HEK293 (cell line): ENCODE results near the gene NET1.

ENCODE experiments used
- GFI1B ChIP-seq: fragments of 450-650 bp; formaldehyde crosslinking; IDR thresholded peaks from 2 replicates; pipeline ENCODE4 v1.5.1; 2016; ENCODE audit warnings: missing biosample characterization, missing genetic modification characterization
- MYNN ChIP-seq: fragments of 450-650 bp; formaldehyde crosslinking; IDR thresholded peaks from 2 replicates; pipeline ENCODE4 v1.5.1; 2016; ENCODE audit warnings: missing biosample characterization, missing genetic modification characterization, borderline replicate concordance
- MZF1 ChIP-seq: fragments of 450-650 bp; formaldehyde crosslinking; IDR thresholded peaks from 2 replicates; pipeline ENCODE4 v1.5.1; 2017; ENCODE audit warnings: missing biosample characterization, missing genetic modification characterization, borderline replicate concordance
- PATZ1 ChIP-seq: fragments of 450-650 bp; formaldehyde crosslinking; IDR thresholded peaks from 2 replicates; pipeline ENCODE4 v1.5.1; 2016; ENCODE audit warnings: missing biosample characterization, missing genetic modification characterization
- PRDM4 ChIP-seq: fragments of 450-650 bp; formaldehyde crosslinking; IDR thresholded peaks from 2 replicates; pipeline ENCODE4 v1.5.1; 2017; ENCODE audit warnings: missing biosample characterization, missing genetic modification characterization
- TSHZ1 ChIP-seq: fragments of 450-650 bp; formaldehyde crosslinking; IDR thresholded peaks from 2 replicates; pipeline ENCODE4 v1.5.1; 2016; ENCODE audit warnings: missing biosample characterization, missing genetic modification characterization, borderline replicate concordance
- YY2 ChIP-seq: fragments of 450-650 bp; formaldehyde crosslinking; IDR thresholded peaks from 2 replicates; pipeline ENCODE4 v1.5.1; 2016; ENCODE audit warnings: missing biosample characterization, missing genetic modification characterization
- ZBTB26 ChIP-seq: fragments of 450-650 bp; formaldehyde crosslinking; optimal IDR thresholded peaks from 2 replicates; pipeline ENCODE3; 2016; ENCODE audit warnings: missing biosample characterization, mild to moderate bottlenecking, missing genetic modification characterization
- ZFP37 ChIP-seq: fragments of 450-650 bp; formaldehyde crosslinking; IDR thresholded peaks from 2 replicates; pipeline ENCODE4 v1.5.1; 2016; ENCODE audit warnings: missing biosample characterization, missing genetic modification characterization
- ZNF184 ChIP-seq: fragments of 450-650 bp; IDR thresholded peaks from 2 replicates; pipeline ENCODE4 v1.5.1; 2018; ENCODE audit warnings: missing biosample characterization, mild to moderate bottlenecking, missing genetic modification characterization
- ZNF24 ChIP-seq: fragments of 450-650 bp; formaldehyde crosslinking; IDR thresholded peaks from 2 replicates; pipeline ENCODE4 v1.5.1; 2016; ENCODE audit warnings: missing biosample characterization, missing genetic modification characterization
- ZNF37A ChIP-seq: fragments of 450-650 bp; IDR thresholded peaks from 2 replicates; pipeline ENCODE4 v1.5.1; 2018; ENCODE audit warnings: missing biosample characterization, missing genetic modification characterization
- ZNF398 ChIP-seq: fragments of 450-650 bp; formaldehyde crosslinking; IDR thresholded peaks from 2 replicates; pipeline ENCODE4 v1.5.1; 2017; ENCODE audit warnings: missing biosample characterization, missing genetic modification characterization
- ZNF404 ChIP-seq: fragments of 450-650 bp; formaldehyde crosslinking; IDR thresholded peaks from 2 replicates; pipeline ENCODE4 v1.5.1; 2017; ENCODE audit warnings: missing biosample characterization, missing genetic modification characterization
- ZNF514 ChIP-seq: fragments of 450-650 bp; formaldehyde crosslinking; IDR thresholded peaks from 2 replicates; pipeline ENCODE4 v1.5.1; 2016; ENCODE audit warnings: missing biosample characterization, missing genetic modification characterization
- ZNF529 ChIP-seq: fragments of 450-650 bp; formaldehyde crosslinking; IDR thresholded peaks from 2 replicates; pipeline ENCODE4 v1.5.1; 2017; ENCODE audit warnings: missing genetic modification characterization, missing biosample characterization; ENCODE audit not compliant: insufficient replicate concordance
- ZNF558 ChIP-seq: fragments of 450-650 bp; formaldehyde crosslinking; IDR thresholded peaks from 2 replicates; pipeline ENCODE4 v1.5.1; 2016; ENCODE audit warnings: missing biosample characterization, missing genetic modification characterization
- ZNF830 ChIP-seq: fragments of 450-650 bp; IDR thresholded peaks from 2 replicates; pipeline ENCODE4 v1.5.0; 2018; ENCODE audit warnings: missing biosample characterization, missing genetic modification characterization, low read depth, mild to moderate bottlenecking, moderate library complexity
- ZNF843 ChIP-seq: fragments of 450-650 bp; formaldehyde crosslinking; IDR thresholded peaks from 2 replicates; pipeline ENCODE4 v1.5.1; 2016; ENCODE audit warnings: missing biosample characterization, missing genetic modification characterization
- TF ChIP-seq, protein P1 (sequence below): fragments of 450-650 bp; formaldehyde crosslinking; IDR thresholded peaks from 2 replicates; pipeline ENCODE4 v1.5.1; 2016; ENCODE audit warnings: missing biosample characterization, missing genetic modification characterization
- TF ChIP-seq, protein P2 (sequence below): fragments of 450-650 bp; formaldehyde crosslinking; IDR thresholded peaks from 2 replicates; pipeline ENCODE4 v1.5.1; 2016; ENCODE audit warnings: missing biosample characterization, missing genetic modification characterization
- TF ChIP-seq, protein P3 (sequence below): fragments of 450-650 bp; formaldehyde crosslinking; IDR thresholded peaks from 2 replicates; pipeline ENCODE4 v1.5.1; 2016; ENCODE audit warnings: missing biosample characterization, missing genetic modification characterization

NET1 gene

DNA sequence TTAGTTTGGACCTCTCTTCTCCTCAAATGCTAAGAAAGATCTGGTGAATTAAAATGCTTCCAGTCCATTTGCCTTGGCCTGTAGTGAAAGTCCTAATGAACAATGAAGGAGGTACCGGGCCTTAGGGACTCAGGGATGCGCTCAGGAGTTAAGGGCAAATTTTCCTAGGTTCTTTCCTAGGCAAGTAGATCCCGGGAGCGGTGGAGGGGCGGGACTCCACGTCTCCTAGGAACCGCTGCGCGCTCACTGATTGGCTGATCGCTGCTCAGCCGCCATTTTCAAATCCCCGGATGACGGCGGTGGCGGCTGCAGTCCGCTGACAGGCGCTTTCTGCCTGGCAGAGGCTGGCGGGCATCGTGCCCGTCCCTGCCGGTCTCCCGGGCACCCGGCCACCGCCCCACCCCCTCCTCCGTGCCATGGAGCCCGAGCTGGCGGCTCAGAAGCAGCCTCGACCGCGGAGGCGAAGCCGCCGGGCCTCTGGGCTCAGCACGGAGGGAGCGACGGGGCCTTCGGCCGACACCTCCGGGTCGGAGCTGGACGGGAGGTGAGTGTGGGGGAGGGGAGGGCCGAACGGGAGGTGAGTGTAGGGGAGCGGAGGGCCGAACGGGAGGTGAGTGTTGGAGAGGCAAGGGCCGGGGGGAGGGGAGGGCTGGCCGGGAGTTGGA lies at the start of gene NET1 (continued):
- peak; percentile 82 for TF ChIP-seq ZNF398 (tag by site-specific recombination)
- TF ChIP-seq PATZ1 (tag by site-specific recombination): peak; percentile 60; the same call in 1 of the 2 replicates
- TF ChIP-seq, protein P1, sequence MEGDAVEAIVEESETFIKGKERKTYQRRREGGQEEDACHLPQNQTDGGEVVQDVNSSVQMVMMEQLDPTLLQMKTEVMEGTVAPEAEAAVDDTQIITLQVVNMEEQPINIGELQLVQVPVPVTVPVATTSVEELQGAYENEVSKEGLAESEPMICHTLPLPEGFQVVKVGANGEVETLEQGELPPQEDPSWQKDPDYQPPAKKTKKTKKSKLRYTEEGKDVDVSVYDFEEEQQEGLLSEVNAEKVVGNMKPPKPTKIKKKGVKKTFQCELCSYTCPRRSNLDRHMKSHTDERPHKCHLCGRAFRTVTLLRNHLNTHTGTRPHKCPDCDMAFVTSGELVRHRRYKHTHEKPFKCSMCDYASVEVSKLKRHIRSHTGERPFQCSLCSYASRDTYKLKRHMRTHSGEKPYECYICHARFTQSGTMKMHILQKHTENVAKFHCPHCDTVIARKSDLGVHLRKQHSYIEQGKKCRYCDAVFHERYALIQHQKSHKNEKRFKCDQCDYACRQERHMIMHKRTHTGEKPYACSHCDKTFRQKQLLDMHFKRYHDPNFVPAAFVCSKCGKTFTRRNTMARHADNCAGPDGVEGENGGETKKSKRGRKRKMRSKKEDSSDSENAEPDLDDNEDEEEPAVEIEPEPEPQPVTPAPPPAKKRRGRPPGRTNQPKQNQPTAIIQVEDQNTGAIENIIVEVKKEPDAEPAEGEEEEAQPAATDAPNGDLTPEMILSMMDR (tag by site-specific recombination): no peak
- no peak for TF ChIP-seq MYNN
- TF ChIP-seq ZNF843 (tag by site-specific recombination): peak; percentile 46; the same call in 1 of the 2 replicates
- TF ChIP-seq ZNF404: no peak
- TF ChIP-seq MZF1: 0 out of 2 replicates have a peak, but pooled peaks have one; percentile 26
- TF ChIP-seq ZBTB26 (tag by site-specific recombination): peak; percentile 50
- TF ChIP-seq ZNF37A: no peak
- 0 out of 2 replicates have a peak, but pooled peaks have one; percentile 24 for TF ChIP-seq PRDM4
- TF ChIP-seq ZNF529 (tag by site-specific recombination): no peak
- TF ChIP-seq YY2 (tag by site-specific recombination): peak; percentile 67
- no peak for TF ChIP-seq ZNF514 (tag by site-specific recombination)
- TF ChIP-seq ZNF24 (tag by site-specific recombination): peak; percentile 20; the same call in 1 of the 2 replicates
- TF ChIP-seq, protein P2, sequence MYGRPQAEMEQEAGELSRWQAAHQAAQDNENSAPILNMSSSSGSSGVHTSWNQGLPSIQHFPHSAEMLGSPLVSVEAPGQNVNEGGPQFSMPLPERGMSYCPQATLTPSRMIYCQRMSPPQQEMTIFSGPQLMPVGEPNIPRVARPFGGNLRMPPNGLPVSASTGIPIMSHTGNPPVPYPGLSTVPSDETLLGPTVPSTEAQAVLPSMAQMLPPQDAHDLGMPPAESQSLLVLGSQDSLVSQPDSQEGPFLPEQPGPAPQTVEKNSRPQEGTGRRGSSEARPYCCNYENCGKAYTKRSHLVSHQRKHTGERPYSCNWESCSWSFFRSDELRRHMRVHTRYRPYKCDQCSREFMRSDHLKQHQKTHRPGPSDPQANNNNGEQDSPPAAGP (tag by site-specific recombination): peak; percentile 66
- no peak for TF ChIP-seq GFI1B (tag by site-specific recombination)
- TF ChIP-seq ZFP37: peak; percentile 86
- TF ChIP-seq TSHZ1 (tag by site-specific recombination): no peak
- TF ChIP-seq ZNF184 (tag by site-specific recombination): no peak
- TF ChIP-seq ZNF558: no peak
- TF ChIP-seq, protein P3, sequence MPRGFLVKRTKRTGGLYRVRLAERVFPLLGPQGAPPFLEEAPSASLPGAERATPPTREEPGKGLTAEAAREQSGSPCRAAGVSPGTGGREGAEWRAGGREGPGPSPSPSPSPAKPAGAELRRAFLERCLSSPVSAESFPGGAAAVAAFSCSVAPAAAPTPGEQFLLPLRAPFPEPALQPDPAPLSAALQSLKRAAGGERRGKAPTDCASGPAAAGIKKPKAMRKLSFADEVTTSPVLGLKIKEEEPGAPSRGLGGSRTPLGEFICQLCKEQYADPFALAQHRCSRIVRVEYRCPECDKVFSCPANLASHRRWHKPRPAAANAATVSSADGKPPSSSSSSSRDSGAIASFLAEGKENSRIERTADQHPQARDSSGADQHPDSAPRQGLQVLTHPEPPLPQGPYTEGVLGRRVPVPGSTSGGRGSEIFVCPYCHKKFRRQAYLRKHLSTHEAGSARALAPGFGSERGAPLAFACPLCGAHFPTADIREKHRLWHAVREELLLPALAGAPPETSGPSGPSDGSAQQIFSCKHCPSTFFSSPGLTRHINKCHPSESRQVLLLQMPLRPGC: peak; percentile 31; the same call in 1 of the 2 replicates
- no peak for TF ChIP-seq ZNF830 (tag by site-specific recombination)
